H1 (cell line): ENCODE data around the gene RPE. TPM values are rescaled to one million over a fixed set of nuclear protein-coding genes. Genes with fewer than 3 reads are reported as not detected.

Experiments used
- CTCF ChIA-PET: fragments of 300-600 bp; sonication (Branson Sonifier 250); formaldehyde crosslinking; loops from one replicate; lab custom pipeline; 2021; ENCODE audit not compliant: partially characterized antibody; lab: Charles Lee
- POLR2A ChIA-PET: fragments of 300-600 bp; sonication (Branson Sonifier 250); formaldehyde crosslinking; loops from one replicate; lab custom pipeline; 2021; ENCODE audit warnings: inconsistent platforms; ENCODE audit not compliant: partially characterized antibody; lab: Charles Lee
- DNase-seq, 2 experiments: peaks; one replicate each; pipeline versions ENCODE4 v3.0.0 to v3.0.0-alpha.2; 2010 to 2022; ENCODE audit warnings: low spot score in 2 of 2, low read depth in 1 of 2, mixed read lengths in 1 of 2
- FAIRE-seq: peaks from 2 replicates; lab custom pipeline; 2011; peaks lifted over from hg19 to GRCh38; lab: Jason Lieb, UNC
- H2AFZ ChIP-seq: 2 replicates; pipeline ENCODE4 v1.8.1; 2012; ENCODE audit warnings: low read length, inconsistent platforms
- H2AK5ac ChIP-seq: 2 replicates; pipeline ENCODE4 v1.6.1; 2013; ENCODE audit warnings: low read depth, low read length
- H2BK120ac ChIP-seq: replicated peaks from 2 replicates; pipeline ENCODE3; 2013; ENCODE audit warnings: low read depth, low read length, inconsistent platforms
- H2BK12ac ChIP-seq: 2 replicates; pipeline ENCODE4 v1.6.1; 2013; ENCODE audit warnings: low read depth, low read length
- H2BK15ac ChIP-seq: 2 replicates; pipeline ENCODE4 v1.6.1; 2013; ENCODE audit warnings: low read length
- H2BK20ac ChIP-seq: 2 replicates; pipeline ENCODE4 v1.6.1; 2013; ENCODE audit warnings: low read length
- H2BK5ac ChIP-seq: 2 replicates; pipeline ENCODE4 v1.6.1; 2013; ENCODE audit warnings: low read depth, low read length
- H3K14ac ChIP-seq: 2 replicates; pipeline ENCODE4 v1.6.1; 2013; ENCODE audit warnings: inconsistent platforms; ENCODE audit not compliant: insufficient read length
- H3K18ac ChIP-seq: 2 replicates; pipeline ENCODE4 v1.6.1; 2013; ENCODE audit warnings: low read length; ENCODE audit errors: extremely low read depth
- H3K23ac ChIP-seq: 2 replicates; pipeline ENCODE4 v1.6.1; 2013; ENCODE audit warnings: inconsistent platforms; ENCODE audit not compliant: insufficient read length
- H3K23me2 ChIP-seq: 2 replicates; pipeline ENCODE4 v1.6.1; 2013; ENCODE audit warnings: low read depth, low read length
- H3K27ac ChIP-seq: 2 replicates; pipeline ENCODE4 v1.6.1; 2011; ENCODE audit warnings: low read depth, low read length, inconsistent platforms
- H3K27me3 ChIP-seq, 4 experiments: replicated peaks in 1 of 4; 1 replicate in 1 of 4; 2 replicates in 3 of 4; pipeline versions ENCODE4 v1.6.1 to v1.8.1; 2011 to 2013; ENCODE audit warnings: low read length in 3 of 4, mild to moderate bottlenecking in 3 of 4, inconsistent platforms in 2 of 4, mixed read lengths in 2 of 4, moderate library complexity in 1 of 4; ENCODE audit not compliant: control insufficient read depth in 3 of 4, insufficient read depth in 3 of 4; ENCODE audit errors: extremely low read depth in 1 of 4
- H3K36me3 ChIP-seq, 4 experiments: 2 replicates each; pipeline versions ENCODE4 v1.6.1 to v1.8.1; 2011 to 2013; ENCODE audit warnings: mild to moderate bottlenecking in 4 of 4, low read length in 3 of 4, moderate library complexity in 2 of 4, control low read depth in 1 of 4, inconsistent platforms in 1 of 4; ENCODE audit not compliant: insufficient read depth in 4 of 4, control insufficient read depth in 2 of 4
- H3K4ac ChIP-seq: replicated peaks from 2 replicates; pipeline ENCODE3; 2013; ENCODE audit warnings: low read length, low read depth, mixed read lengths, inconsistent platforms; ENCODE audit not compliant: insufficient read length
- H3K4me1 ChIP-seq, 4 experiments: replicated peaks in 1 of 4; 1 replicate in 1 of 4; 2 replicates in 3 of 4; pipeline versions ENCODE4 v1.6.1 to v1.8.1; 2011 to 2013; ENCODE audit warnings: low read length in 3 of 4, inconsistent platforms in 2 of 4, mixed read lengths in 1 of 4; ENCODE audit not compliant: insufficient read depth in 4 of 4, control insufficient read depth in 3 of 4
- H3K4me2 ChIP-seq, 2 experiments: 2 replicates each; pipeline versions ENCODE4 v1.6.1 to v1.8.1; 2011 to 2013; ENCODE audit warnings: low read depth in 2 of 2, low read length in 2 of 2, control low read depth in 1 of 2, inconsistent platforms in 1 of 2, mild to moderate bottlenecking in 1 of 2; ENCODE audit not compliant: insufficient read depth in 1 of 2
- H3K4me3 ChIP-seq, 4 experiments: fragments of 200-600, 300-600 bp in 1 of 4; sonication (generic), shearing (Covaris generic), sonication (Bioruptor Twin) in 1 of 4; 2 replicates each; pipeline versions ENCODE4 v1.5.1 to v1.8.1; 2011 to 2016; ENCODE audit warnings: low read length in 4 of 4, low read depth in 3 of 4, control low read depth in 2 of 4, inconsistent platforms in 2 of 4, mild to moderate bottlenecking in 2 of 4, mixed read lengths in 1 of 4, moderate library complexity in 1 of 4; ENCODE audit not compliant: insufficient read depth in 2 of 4; ENCODE audit errors: extremely low read depth in 1 of 4
- H3K56ac ChIP-seq: replicated peaks from 2 replicates; pipeline ENCODE3; 2013; ENCODE audit warnings: low read depth, mild to moderate bottlenecking, mixed read lengths, low read length, inconsistent platforms; ENCODE audit not compliant: insufficient read length
- H3K79me1 ChIP-seq: 2 replicates; pipeline ENCODE4 v1.6.1; 2013; ENCODE audit warnings: low read depth, low read length, control low read depth
- H3K79me2 ChIP-seq, 2 experiments: 2 replicates each; pipeline versions ENCODE4 v1.6.1 to v1.8.1; 2012 to 2013; ENCODE audit warnings: low read length in 2 of 2, mild to moderate bottlenecking in 2 of 2, inconsistent platforms in 1 of 2; ENCODE audit not compliant: insufficient read depth in 2 of 2, control insufficient read depth in 1 of 2
- H3K9ac ChIP-seq, 4 experiments: replicated peaks in 1 of 4; 1 replicate in 1 of 4; 2 replicates in 3 of 4; pipeline versions ENCODE4 v1.6.1 to v1.8.1; 2011 to 2013; ENCODE audit warnings: low read depth in 3 of 4, low read length in 3 of 4, control low read depth in 2 of 4, mild to moderate bottlenecking in 2 of 4, moderate library complexity in 2 of 4, inconsistent platforms in 1 of 4; ENCODE audit errors: extremely low read depth in 1 of 4
- H3K9me3 ChIP-seq, 2 experiments: 2 replicates each; pipeline versions ENCODE4 v1.6.1 to v1.8.1; 2012 to 2013; ENCODE audit warnings: mild to moderate bottlenecking in 2 of 2, moderate library complexity in 2 of 2, control low read depth in 1 of 2, inconsistent platforms in 1 of 2, low read depth in 1 of 2, low read length in 1 of 2, mixed read lengths in 1 of 2; ENCODE audit not compliant: insufficient read depth in 2 of 2
- H4K20me1 ChIP-seq, 2 experiments: replicated peaks in 1 of 2; 2 replicates each; pipeline versions ENCODE3 to v1.8.1; 2011 to 2013; ENCODE audit warnings: inconsistent platforms in 2 of 2, low read length in 2 of 2, mild to moderate bottlenecking in 1 of 2; ENCODE audit not compliant: insufficient read depth in 2 of 2, control insufficient read depth in 1 of 2
- H4K5ac ChIP-seq: 2 replicates; pipeline ENCODE4 v1.6.1; 2013; ENCODE audit warnings: low read length, low read depth, mixed read lengths, inconsistent platforms; ENCODE audit not compliant: insufficient read length
- H4K8ac ChIP-seq: 2 replicates; pipeline ENCODE4 v1.8.0; 2013; ENCODE audit warnings: mild to moderate bottlenecking, moderate library complexity, low read length, inconsistent platforms; ENCODE audit not compliant: insufficient read depth; ENCODE audit errors: extremely low read depth
- H4K91ac ChIP-seq: replicated peaks from 2 replicates; pipeline ENCODE3; 2013; ENCODE audit warnings: low read length, mixed read lengths, inconsistent platforms; ENCODE audit not compliant: insufficient read length
- BACH1 ChIP-seq: IDR thresholded peaks from 2 replicates; pipeline ENCODE4 v1.6.1; 2012; ENCODE audit warnings: low read length, improper control_type of control experiment
- CREB1 ChIP-seq: IDR thresholded peaks from 2 replicates; pipeline ENCODE4 v1.6.1; 2012; ENCODE audit warnings: inconsistent platforms
- EZH2 ChIP-seq: fragments of 200-600 bp; sonication (generic); IDR thresholded peaks from 2 replicates; pipeline ENCODE4 v1.7.1; 2012; ENCODE audit warnings: low read depth, mild to moderate bottlenecking, moderate library complexity, low read length, inconsistent platforms; ENCODE audit not compliant: severe bottlenecking
- FOSL1 ChIP-seq: IDR thresholded peaks from 2 replicates; pipeline ENCODE4 v1.6.1; 2011; ENCODE audit warnings: mild to moderate bottlenecking, low read depth, low read length, moderate library complexity; ENCODE audit not compliant: insufficient read depth
- HDAC2 ChIP-seq, 2 experiments: fragments of 300-600 bp in 1 of 2; sonication (generic) in 1 of 2; IDR thresholded peaks; 2 replicates each; pipeline ENCODE4 v1.6.1; 2011 to 2012; ENCODE audit warnings: low read depth in 2 of 2, low read length in 2 of 2, mild to moderate bottlenecking in 2 of 2, moderate library complexity in 2 of 2, borderline replicate concordance in 1 of 2, inconsistent platforms in 1 of 2
- HDAC6 ChIP-seq: IDR thresholded peaks from one replicate; pipeline ENCODE4 v1.7.1; 2012; ENCODE audit warnings: low read depth, mild to moderate bottlenecking, inconsistent platforms, low read length, moderate library complexity
- KDM1A ChIP-seq: fragments of 200-600, 300-600 bp; sonication (generic); IDR thresholded peaks from 2 replicates; pipeline ENCODE4 v1.7.1; 2016; ENCODE audit warnings: mild to moderate bottlenecking, low read length, borderline replicate concordance
- RFX5 ChIP-seq: IDR thresholded peaks from 2 replicates; pipeline ENCODE4 v1.6.1; 2011; ENCODE audit warnings: low read depth, low read length, improper control_type of control experiment, borderline replicate concordance
- RXRA ChIP-seq: IDR thresholded peaks from 2 replicates; pipeline ENCODE4 v1.6.1; 2011; ENCODE audit warnings: low read depth, mild to moderate bottlenecking, low read length, moderate library complexity; ENCODE audit not compliant: insufficient read depth
- SP2 ChIP-seq: IDR thresholded peaks from 2 replicates; pipeline ENCODE4 v1.6.1; 2012; ENCODE audit warnings: mild to moderate bottlenecking, low read length, inconsistent platforms
- YY1 ChIP-seq: IDR thresholded peaks from 2 replicates; pipeline ENCODE4 v1.6.1; 2011; ENCODE audit warnings: low read depth, mild to moderate bottlenecking, low read length
- WGBS, 2 experiments: shearing (Covaris generic) in 1 of 2; methylation state at CpG; one replicate each; pipeline versions ENCODE4 v1.1.6 to v1.1.7; 2013 to 2015; ENCODE audit warnings: low lambda C conversion rate in 2 of 2, mixed read lengths in 2 of 2, inconsistent platforms in 1 of 2, low coverage in 1 of 2, missing lambda C conversion rate in 1 of 2; ENCODE audit not compliant: insufficient replicate concordance in 2 of 2, insufficient coverage in 1 of 2, insufficient read length in 1 of 2; ENCODE audit errors: extremely low coverage in 1 of 2, missing lambda C conversion rate in 1 of 2; 5-methylcytosine and 5-hydroxymethylcytosine counted together
- polyA plus RNA-seq, 7 experiments: library from polyadenylated mRNA; depleted of rRNA in 3 of 7; stranded (reverse) in 5 of 7; unstranded in 2 of 7; fragments of >200 nt in 5 of 7; fragments of 200-250 nt in 2 of 7; gene quantifications; 1 replicate in 5 of 7; 2 replicates in 1 of 7; 4 replicates in 1 of 7; pipeline versions ENCODE4 v1.2.1 to v1.2.3, GENCODE V29; 2011 to 2013; ENCODE audit warnings: missing spikeins in 2 of 7, mixed read lengths in 2 of 7
- total RNA-seq: library from RNA; stranded (reverse); fragmentation: NEBNext Ultra II Directional; extraction: Animal tissue kit (Norgen Biotek cat#: 25700); gene quantifications from 2 replicates; pipeline ENCODE4 v1.2.1, GENCODE V29; 2021
- TF ChIP-seq, protein P1 (sequence below): IDR thresholded peaks from 2 replicates; pipeline ENCODE4 v1.6.1; 2011; ENCODE audit warnings: low read length, improper control_type of control experiment

Gene RPE
- total and polyA plus RNA-seq, 2 of the 8 experiments (the other 6 are each of a cell fraction or from before 2014, with no cell fraction given): 77.8 to 102 TPM

DNA sequence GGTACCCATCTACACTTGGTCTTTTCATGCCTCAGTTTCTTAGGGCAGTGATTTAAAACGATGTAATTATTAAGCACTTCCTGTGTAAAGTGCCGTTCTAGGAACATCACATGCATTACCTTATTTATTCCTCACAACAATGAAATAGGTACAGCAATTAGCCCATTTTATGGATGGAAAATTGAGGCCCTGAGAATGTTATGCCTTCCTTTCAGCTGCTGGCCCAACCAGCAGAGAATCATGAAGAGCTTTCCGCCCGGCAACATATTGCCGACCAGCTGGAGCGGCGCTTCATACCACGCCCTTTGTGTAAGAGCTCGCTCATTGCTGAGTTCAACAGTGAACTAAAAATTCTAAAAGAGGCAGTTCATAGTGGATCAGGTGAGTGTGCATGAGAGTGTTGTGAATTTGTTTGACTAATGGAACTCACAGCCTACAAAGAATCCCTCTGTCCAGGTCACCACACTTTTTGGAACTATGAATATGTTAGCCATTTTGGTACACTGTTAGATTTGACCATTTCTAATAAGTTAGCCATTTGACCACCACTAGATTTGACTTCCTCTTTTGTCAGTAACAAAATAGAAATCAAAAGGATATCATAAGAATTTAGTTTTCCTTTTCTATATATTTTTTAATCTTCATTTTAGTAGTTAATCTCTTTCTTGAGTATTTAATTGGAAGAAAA is 25.6 kb upstream of the RPE start:
- H3K14ac ChIP-seq: no peak overlapping the region
- H3K79me2 ChIP-seq: no peaks in the 10 kb centered on the region
- H3K79me1 ChIP-seq: no peaks in the 10 kb centered on the region
- no peaks in the 10 kb centered on the region for H3K4me1 ChIP-seq
- no peaks in the 10 kb centered on the region for H3K9me3 ChIP-seq
- no peak overlapping the region for H3K27ac ChIP-seq
- H3K36me3 ChIP-seq: no peaks in the 10 kb centered on the region
- no peaks in the 10 kb centered on the region; the same call in 1 of the 2 replicates for H3K23me2 ChIP-seq
- H3K56ac ChIP-seq: no peak overlapping the region
- WGBS, 2 experiments: 94% methylated on average over 9 of the region's 9 CpGs; no CpG with 5 or more reads in 1 of the 2 experiments
- no peak overlapping the region for H2BK20ac ChIP-seq
- no peak overlapping the region for H3K23ac ChIP-seq
- no peak overlapping the region for H2BK5ac ChIP-seq
- H3K4ac ChIP-seq: no peak overlapping the region
- H3K27me3 ChIP-seq: no peaks in the 10 kb centered on the region
- no peak overlapping the region for H3K18ac ChIP-seq
- H2AK5ac ChIP-seq: no peak overlapping the region
- H2AFZ ChIP-seq: no peak overlapping the region
- no peak overlapping the region for H3K4me3 ChIP-seq
- H4K20me1 ChIP-seq: no peaks in the 10 kb centered on the region
- CTCF ChIA-PET: interaction anchor here (0.5 to 2.5 kb wide), 15 partner anchors 12 to 646 kb away, joined by 3 to 16 read pairs (median 3); no protein-coding TSS in a partner anchor
- H4K5ac ChIP-seq: no peak overlapping the region
- no peak overlapping the region for H2BK12ac ChIP-seq
- no peak overlapping the region for H3K4me2 ChIP-seq
- H4K8ac ChIP-seq: no peak overlapping the region
- H2BK15ac ChIP-seq: no peak overlapping the region
- DNase-seq: no peak
- no peak overlapping the region for H4K91ac ChIP-seq
- POLR2A ChIA-PET: interaction anchor here (1.0 to 1.2 kb wide), 2 partner anchors 38 to 219 kb away, joined by 3 to 5 read pairs; no protein-coding TSS in a partner anchor
- no peak for FAIRE-seq
- H2BK120ac ChIP-seq: no peak overlapping the region
- no peak overlapping the region for H3K9ac ChIP-seq
- TF ChIP-seq HDAC2 (IDR thresholded peaks at IDR 0.05; ENCODE audit: borderline replicate concordance in 1 of 2, low read depth in 2 of 2, low read length in 2 of 2) (no peak), KDM1A (0 out of 2 replicates have a peak, but pooled peaks have one; percentile 28), RFX5 (peak; percentile 68; the same call in 1 of the 2 replicates), SP2 (no peak), HDAC6 (no peak), BACH1 (no peak), YY1 (no peak), RXRA (no peak), CREB1 (no peak), FOSL1 (no peak), EZH2 (no peak)
- TF ChIP-seq, protein P1, sequence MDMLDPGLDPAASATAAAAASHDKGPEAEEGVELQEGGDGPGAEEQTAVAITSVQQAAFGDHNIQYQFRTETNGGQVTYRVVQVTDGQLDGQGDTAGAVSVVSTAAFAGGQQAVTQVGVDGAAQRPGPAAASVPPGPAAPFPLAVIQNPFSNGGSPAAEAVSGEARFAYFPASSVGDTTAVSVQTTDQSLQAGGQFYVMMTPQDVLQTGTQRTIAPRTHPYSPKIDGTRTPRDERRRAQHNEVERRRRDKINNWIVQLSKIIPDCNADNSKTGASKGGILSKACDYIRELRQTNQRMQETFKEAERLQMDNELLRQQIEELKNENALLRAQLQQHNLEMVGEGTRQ: no peak
